Activated naive CD4-positive, alpha-beta T cell treated with anti-CD3 and anti-CD28 coated beads for 36 hours (primary cell): ENCODE data around the gene FUT3. TPM values are rescaled to one million over a fixed set of nuclear protein-coding genes. Genes with fewer than 3 reads are reported as not detected.

Source experiments
- CTCF ChIA-PET: fragments of 350-600 bp; sonication (Branson Sonifier 250); formaldehyde crosslinking; loops from one replicate; lab custom pipeline; 2021; ENCODE audit warnings: antibody characterized with exemption; lab: Charles Lee
- DNase-seq: peaks from one replicate; pipeline ENCODE4 v3.0.0-alpha.2; 2020
- H3K27ac Mint-ChIP-seq: one replicate; pipeline ENCODE4 v1.8.0; 2021; ENCODE audit warnings: mild to moderate bottlenecking, mixed read lengths
- H3K27me3 Mint-ChIP-seq: one replicate; pipeline ENCODE4 v1.8.0; 2021; ENCODE audit warnings: low read depth, mixed read lengths
- H3K36me3 Mint-ChIP-seq: one replicate; pipeline ENCODE4 v1.8.0; 2021; ENCODE audit warnings: low read depth, mixed read lengths
- H3K4me1 Mint-ChIP-seq: one replicate; pipeline ENCODE4 v1.8.0; 2021; ENCODE audit warnings: low read depth, mixed read lengths
- H3K4me3 Mint-ChIP-seq: one replicate; pipeline ENCODE4 v1.8.0; 2021; ENCODE audit warnings: mild to moderate bottlenecking, moderate library complexity, mixed read lengths
- H3K9me3 Mint-ChIP-seq: one replicate; pipeline ENCODE4 v1.8.0; 2021; ENCODE audit warnings: mixed read lengths
- intact Hi-C: fragments of 100-400 bp; cut with micrococcal nuclease; formaldehyde crosslinking; loops from one replicate; pipeline ENCODE4 v1.15.1; 2023
- total RNA-seq, 2 experiments: library from RNA; stranded (reverse); gene quantifications; one replicate each; pipeline ENCODE4 v1.2.3, GENCODE V29; 2021

The FUT3 gene
- total RNA-seq, 2 experiments from 2014 or later = not detected

- H3K27me3 Mint-ChIP-seq = peaks cover 19% of the 10 kb centered on the region
- H3K27ac Mint-ChIP-seq = no peak overlapping the region
- intact Hi-C loops = no loop called here
- DNase-seq = no peak
- H3K9me3 Mint-ChIP-seq = no peaks in the 10 kb centered on the region
- H3K4me1 Mint-ChIP-seq = peaks cover 25% of the 10 kb centered on the region
- peak overlapping the region; percentile 16 for H3K4me3 Mint-ChIP-seq
- CTCF ChIA-PET = interaction anchor here (0.6 to 1.0 kb wide), 2 partner anchors 52 to 220 kb away, joined by 3 to 6 read pairs; no protein-coding TSS in a partner anchor
- no peaks in the 10 kb centered on the region for H3K36me3 Mint-ChIP-seq
These were observed 49.2 kb downstream of the FUT3 start for GRCh38 chr19:5801796-5802619.

- intact Hi-C loops = no loop called here
- peaks cover 25% of the 10 kb centered on the region for H3K4me1 Mint-ChIP-seq
- no peaks in the 10 kb centered on the region for H3K9me3 Mint-ChIP-seq
- H3K27ac Mint-ChIP-seq = no peak overlapping the region
- H3K4me3 Mint-ChIP-seq = no peak overlapping the region
- peaks cover 19% of the 10 kb centered on the region for H3K27me3 Mint-ChIP-seq
- no peak for DNase-seq
- CTCF ChIA-PET = no interaction called here
- no peaks in the 10 kb centered on the region for H3K36me3 Mint-ChIP-seq
These were observed 50.6 kb downstream of the FUT3 start for GRCh38 chr19:5800361-5801270.

- Mint-ChIP-seq H3K9me3 (no peaks in the 10 kb centered on the region), H3K4me1 (peaks cover 24% of the 10 kb centered on the region), H3K36me3 (no peaks in the 10 kb centered on the region), H3K27me3 (peaks cover 18% of the 10 kb centered on the region), H3K4me3 (no peak overlapping the region), H3K27ac (no peak overlapping the region)
- intact Hi-C loops = loop anchor here (10.0 kb wide), 1 partner anchor 215 kb away; no protein-coding TSS in a partner anchor
- CTCF ChIA-PET = no interaction called here
- no peak for DNase-seq
These were observed 51.7 kb downstream of the FUT3 start for GRCh38 chr19:5799247-5800241.

- CTCF ChIA-PET = no interaction called here
- H3K27ac Mint-ChIP-seq = no peak overlapping the region
- intact Hi-C loops = loop anchor here (10.0 kb wide), 1 partner anchor 213 kb away; no protein-coding TSS in a partner anchor
- H3K9me3 Mint-ChIP-seq = no peaks in the 10 kb centered on the region
- peaks cover 12% of the 10 kb centered on the region for H3K27me3 Mint-ChIP-seq
- DNase-seq = no peak
- peaks cover 13% of the 10 kb centered on the region for H3K4me1 Mint-ChIP-seq
- H3K36me3 Mint-ChIP-seq = no peaks in the 10 kb centered on the region
- H3K4me3 Mint-ChIP-seq = no peak overlapping the region
These were observed 53.0 kb downstream of the FUT3 start for GRCh38 chr19:5798244-5798643.

GRCh38 chr19:5795382-5795919 is 55.8 kb downstream of the FUT3 start:
- Mint-ChIP-seq H3K4me3 (no peak overlapping the region), H3K36me3 (peaks cover 4% of the 10 kb centered on the region), H3K9me3 (no peaks in the 10 kb centered on the region), H3K4me1 (peaks cover 5% of the 10 kb centered on the region), H3K27ac (no peak overlapping the region), H3K27me3 (peaks cover 4% of the 10 kb centered on the region)
- CTCF ChIA-PET = interaction anchor here (0.6 to 2.7 kb wide), 5 partner anchors 8 to 203 kb away, joined by 4 to 17 read pairs (median 7); partner anchors contain the start of genes NRTN and RPL36
- no peak for DNase-seq
- intact Hi-C loops = loop anchor here (10.0 kb wide), 1 partner anchor 211 kb away; no protein-coding TSS in a partner anchor

- peaks cover 13% of the 10 kb centered on the region for H3K36me3 Mint-ChIP-seq
- CTCF ChIA-PET = interaction anchor here (0.6 to 2.7 kb wide), 3 partner anchors 11 to 166 kb away, joined by 3 to 17 read pairs (median 3); partner anchors contain the start of gene NRTN
These were observed 58.1 kb downstream of the FUT3 start for GRCh38 chr19:5793188-5793587.

More at GRCh38 chr19:5793188-5793587, 58.1 kb downstream of the FUT3 start:
- no peak overlapping the region for H3K4me3 Mint-ChIP-seq
- intact Hi-C loops = loop anchor here (5.0 to 10.0 kb wide), 2 partner anchors 184 to 208 kb away; partner anchors contain the start of gene RANBP3
- H3K4me1 Mint-ChIP-seq = peaks cover 13% of the 10 kb centered on the region
- no peak overlapping the region for H3K27ac Mint-ChIP-seq
- no peaks in the 10 kb centered on the region for H3K9me3 Mint-ChIP-seq
- DNase-seq = no peak
- H3K27me3 Mint-ChIP-seq = no peaks in the 10 kb centered on the region

Other genes with a start within 250 kb of the FUT3 start
- gene SAFB2, start 228.7 kb downstream of the FUT3 start, total RNA-seq = 100 to 1,000 TPM; 108 to 118 TPM
- 100 to 1,000 TPM; 120 to 129 TPM for gene SAFB, start 228.4 kb downstream of the FUT3 start, total RNA-seq
- gene MICOS13, start 170.9 kb downstream of the FUT3 start, total RNA-seq = 10 to 100 TPM; 43.3 to 44.8 TPM
- 1 to 10 TPM; 2.6 to 3.0 TPM for gene HSD11B1L, start 170.4 kb downstream of the FUT3 start, total RNA-seq
- 1,000 to 10,000 TPM; 1,916 to 2,003 TPM for gene RPL36, start 161.2 kb downstream of the FUT3 start, total RNA-seq
- gene LONP1, start 131.3 kb downstream of the FUT3 start, total RNA-seq = 100 to 1,000 TPM; 223 to 229 TPM
- gene CATSPERD, start 130.8 kb downstream of the FUT3 start, total RNA-seq = not detected
- gene PRR22, start 66.7 kb downstream of the FUT3 start, total RNA-seq = 1 to 10 TPM; 1.1 to 1.5 TPM
- 10 to 100 TPM; 43.1 to 45.2 TPM for gene DUS3L, start 60.3 kb downstream of the FUT3 start, total RNA-seq
- under 1 TPM; 0.38 to 0.42 TPM for gene NRTN, start 46.4 kb downstream of the FUT3 start, total RNA-seq
- not detected for gene FUT6, start 11.7 kb downstream of the FUT3 start, total RNA-seq
- gene FUT5, start 19.1 kb upstream of the FUT3 start, total RNA-seq = under 1 TPM; 0.19 to 0.30 TPM
- 100 to 1,000 TPM; 226 to 228 TPM for gene NDUFA11, start 52.3 kb upstream of the FUT3 start, total RNA-seq
- gene VMAC, start 53.4 kb upstream of the FUT3 start, total RNA-seq = 1 to 10 TPM; 1.5 to 2.0 TPM
- gene CAPS, start 62.8 kb upstream of the FUT3 start, total RNA-seq = 1 to 10 TPM; 2.1 to 2.8 TPM
- gene RANBP3, start 126.7 kb upstream of the FUT3 start, total RNA-seq = 10 to 100 TPM; 77.9 to 80.5 TPM